H9 (cell line): ENCODE measurements around the gene CP. TPM values are rescaled to one million over a fixed set of nuclear protein-coding genes. Genes with fewer than 3 reads are reported as not detected.

Experiments used
- DNase-seq: peaks from one replicate; pipeline ENCODE4 v3.0.0-alpha.2; 2017
- H2AFZ ChIP-seq: one replicate; pipeline ENCODE4 v1.6.1; 2013; ENCODE audit warnings: mild to moderate bottlenecking, low read length, control low read depth, moderate library complexity
- H2AK5ac ChIP-seq: 2 replicates; pipeline ENCODE4 v1.6.1; 2013; ENCODE audit warnings: low read length, control low read depth, mixed read lengths; ENCODE audit not compliant: insufficient read length
- H2BK120ac ChIP-seq: one replicate; pipeline ENCODE4 v1.6.1; 2013; ENCODE audit warnings: low read depth, mild to moderate bottlenecking, low read length, control low read depth, inconsistent platforms; ENCODE audit not compliant: poor library complexity, severe bottlenecking
- H2BK12ac ChIP-seq: 2 replicates; pipeline ENCODE4 v1.6.1; 2013; ENCODE audit warnings: low read length, control low read depth, mixed read lengths, low read depth; ENCODE audit not compliant: insufficient read length
- H2BK15ac ChIP-seq: 2 replicates; pipeline ENCODE4 v1.6.1; 2013; ENCODE audit warnings: low read depth, low read length, control low read depth
- H2BK20ac ChIP-seq: one replicate; pipeline ENCODE4 v1.6.1; 2013; ENCODE audit warnings: low read depth, mild to moderate bottlenecking, low read length, control low read depth, inconsistent platforms; ENCODE audit not compliant: poor library complexity, severe bottlenecking
- H2BK5ac ChIP-seq: 2 replicates; pipeline ENCODE4 v1.6.1; 2013; ENCODE audit warnings: low read length, control low read depth, mixed read lengths; ENCODE audit not compliant: insufficient read length
- H3K14ac ChIP-seq: 2 replicates; pipeline ENCODE4 v1.6.1; 2013; ENCODE audit warnings: low read length, control low read depth; ENCODE audit not compliant: insufficient read depth
- H3K18ac ChIP-seq: 2 replicates; pipeline ENCODE4 v1.6.1; 2013; ENCODE audit warnings: low read depth, mild to moderate bottlenecking, mixed read lengths, low read length, control low read depth; ENCODE audit not compliant: insufficient read length
- H3K23ac ChIP-seq: 2 replicates; pipeline ENCODE4 v1.6.1; 2013; ENCODE audit warnings: low read length, control low read depth, mixed read lengths, low read depth; ENCODE audit not compliant: insufficient read length
- H3K23me2 ChIP-seq: 2 replicates; pipeline ENCODE4 v1.6.1; 2013; ENCODE audit warnings: low read depth, mild to moderate bottlenecking, mixed read lengths, low read length, control low read depth; ENCODE audit not compliant: insufficient read length, poor library complexity, severe bottlenecking
- H3K27ac ChIP-seq: 2 replicates; pipeline ENCODE4 v1.5.1; 2013; ENCODE audit warnings: low read length, control low read depth, mixed read lengths, low read depth; ENCODE audit not compliant: insufficient read length
- H3K27me3 ChIP-seq: 2 replicates; pipeline ENCODE4 v1.6.1; 2013; ENCODE audit warnings: low read length, control low read depth, inconsistent platforms; ENCODE audit not compliant: insufficient read depth
- H3K4ac ChIP-seq: 2 replicates; pipeline ENCODE4 v1.6.1; 2013; ENCODE audit warnings: low read depth, mild to moderate bottlenecking, control low read depth, inconsistent platforms, low read length, moderate library complexity
- H3K4me1 ChIP-seq: 2 replicates; pipeline ENCODE4 v1.6.1; 2013; ENCODE audit warnings: low read length, control low read depth, inconsistent platforms; ENCODE audit not compliant: insufficient read depth
- H3K4me2 ChIP-seq: 2 replicates; pipeline ENCODE4 v1.6.1; 2013; ENCODE audit warnings: low read length, control low read depth, mixed read lengths; ENCODE audit not compliant: insufficient read length, insufficient read depth
- H3K56ac ChIP-seq: 2 replicates; pipeline ENCODE4 v1.6.1; 2013; ENCODE audit warnings: low read depth, mild to moderate bottlenecking, mixed read lengths, low read length, control low read depth; ENCODE audit not compliant: insufficient read length
- H3K79me1 ChIP-seq: 2 replicates; pipeline ENCODE4 v1.6.1; 2013; ENCODE audit warnings: low read depth, mild to moderate bottlenecking, moderate library complexity, low read length, control low read depth, inconsistent platforms; ENCODE audit not compliant: insufficient read depth, poor library complexity, severe bottlenecking
- H3K79me2 ChIP-seq: 2 replicates; pipeline ENCODE4 v1.6.1; 2013; ENCODE audit warnings: low read length, control low read depth, inconsistent platforms; ENCODE audit not compliant: insufficient read depth
- H3K9ac ChIP-seq: 2 replicates; pipeline ENCODE4 v1.6.1; 2013; ENCODE audit warnings: low read length, control low read depth, mixed read lengths; ENCODE audit not compliant: insufficient read length; ENCODE audit errors: extremely low read depth
- H3K9me3 ChIP-seq: one replicate; pipeline ENCODE4 v1.6.1; 2013; ENCODE audit warnings: low read depth, low read length, inconsistent platforms; ENCODE audit not compliant: control insufficient read depth
- H3T11ph ChIP-seq: one replicate; pipeline ENCODE4 v1.6.1; 2013; ENCODE audit warnings: mild to moderate bottlenecking, low read length, control low read depth, inconsistent platforms
- H4K20me1 ChIP-seq: one replicate; pipeline ENCODE4 v1.6.1; 2013; ENCODE audit not compliant: control insufficient read depth, insufficient read length, insufficient read depth
- H4K5ac ChIP-seq: 2 replicates; pipeline ENCODE4 v1.6.1; 2013; ENCODE audit warnings: low read depth, mild to moderate bottlenecking, mixed read lengths, low read length, control low read depth; ENCODE audit not compliant: insufficient read length
- H4K8ac ChIP-seq: replicated peaks from 2 replicates; pipeline ENCODE4 v1.6.1; 2013; ENCODE audit warnings: low read length, control low read depth, mixed read lengths, low read depth; ENCODE audit not compliant: insufficient read length
- H4K91ac ChIP-seq: 2 replicates; pipeline ENCODE4 v1.6.1; 2013; ENCODE audit warnings: low read depth, mild to moderate bottlenecking, moderate library complexity, mixed read lengths, low read length, control low read depth; ENCODE audit not compliant: insufficient read length
- H3K27ac Mint-ChIP-seq, 3 experiments: 2 replicates in 2 of 3; 3 replicates in 1 of 3; pipeline ENCODE4 v1.8.0; 2020 to 2021; ENCODE audit warnings: mixed read lengths in 3 of 3, mild to moderate bottlenecking in 1 of 3, moderate library complexity in 1 of 3
- H3K27me3 Mint-ChIP-seq: 2 replicates; pipeline ENCODE4 v1.8.0; 2021; ENCODE audit warnings: low read depth, mild to moderate bottlenecking, moderate library complexity, mixed read lengths
- H3K36me3 Mint-ChIP-seq, 3 experiments: 2 replicates in 2 of 3; 3 replicates in 1 of 3; pipeline ENCODE4 v1.8.0; 2020 to 2021; ENCODE audit warnings: low read depth in 3 of 3, mixed read lengths in 3 of 3; ENCODE audit not compliant: insufficient read depth in 1 of 3
- H3K4me1 Mint-ChIP-seq, 2 experiments: 2 replicates each; pipeline ENCODE4 v1.8.0; 2020; ENCODE audit warnings: mixed read lengths in 2 of 2
- H3K4me3 Mint-ChIP-seq, 2 experiments: 2 replicates in 1 of 2; 3 replicates in 1 of 2; pipeline ENCODE4 v1.8.0; 2020 to 2021; ENCODE audit warnings: mild to moderate bottlenecking in 2 of 2, mixed read lengths in 2 of 2, moderate library complexity in 1 of 2
- H3K9me3 Mint-ChIP-seq, 2 experiments: 2 replicates in 1 of 2; 3 replicates in 1 of 2; pipeline ENCODE4 v1.8.0; 2020; ENCODE audit warnings: mild to moderate bottlenecking in 2 of 2, mixed read lengths in 2 of 2, moderate library complexity in 1 of 2
- WGBS: extraction: QIAGEN DNeasy Blood & Tissue Kit; methylation state at CpG from one replicate; pipeline ENCODE4 v1.1.7; 2013; ENCODE audit warnings: missing lambda C conversion rate, low lambda C conversion rate, mixed read lengths; ENCODE audit not compliant: insufficient read length; ENCODE audit errors: extremely low coverage; 5-methylcytosine and 5-hydroxymethylcytosine counted together
- total RNA-seq: library from RNA; stranded (reverse); gene quantifications from 2 replicates; pipeline ENCODE4 v1.2.1, GENCODE V29; 2021
- TF ChIP-seq, protein P1 (sequence below): fragments of 200-600 bp; sonication (generic); conservative IDR thresholded peaks from 3 replicates; pipeline ENCODE4 v1.8.0; 2021; ENCODE audit warnings: antibody characterized with exemption, mild to moderate bottlenecking

The CP gene
- total RNA-seq, 1 experiment from 2014 or later, result 1.1 TPM

DNA sequence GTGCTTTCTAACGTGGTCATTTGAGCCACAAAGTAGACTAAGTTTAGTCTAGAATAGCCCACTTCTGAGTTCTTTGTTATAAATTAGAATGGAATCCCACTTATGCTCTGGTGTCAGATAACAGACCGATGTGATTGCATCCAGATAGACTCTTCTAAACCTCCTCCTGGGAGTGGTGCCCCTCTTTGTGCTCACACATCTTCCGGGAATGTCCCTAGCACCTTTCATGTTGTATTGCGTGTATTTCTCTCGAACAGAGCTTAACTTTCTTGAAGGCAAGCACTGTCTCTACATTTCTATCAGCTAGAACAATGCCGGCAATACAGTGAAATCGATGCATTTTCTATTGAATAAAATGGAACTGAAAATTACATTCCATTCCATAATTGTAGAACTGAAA is 23.0 kb downstream of the CP start:
- peak overlapping the region; percentile 88 for H2BK5ac ChIP-seq
- peak overlapping the region; percentile 93 for H3K4me2 ChIP-seq
- Mint-ChIP-seq H3K36me3 (no peaks in the 10 kb centered on the region; a peak in 2 of 7 replicates), H3K4me3 (peak overlapping the region; percentile 38 to 73; a peak in 4 of 5 replicates), H3K27ac (peak overlapping the region; percentile 94 to 100 (median 99)), H3K4me1 (peaks cover 58 to 62% of the 10 kb centered on the region in 2 experiments), H3K27me3 (no peaks in the 10 kb centered on the region), H3K9me3 (no peaks in the 10 kb centered on the region; a peak in 1 of 5 replicates)
- H3K79me1 ChIP-seq, result no peaks in the 10 kb centered on the region
- peak overlapping the region; percentile 83 for H3K18ac ChIP-seq
- peak overlapping the region; percentile 68 for H3K9ac ChIP-seq
- H2BK120ac ChIP-seq, result no peak overlapping the region
- no peak overlapping the region for H2AFZ ChIP-seq
- no peak overlapping the region for H2BK20ac ChIP-seq
- H3K27me3 ChIP-seq, result no peaks in the 10 kb centered on the region
- DNase-seq, result peak; percentile 82
- peaks cover 7% of the 10 kb centered on the region for H3K4me1 ChIP-seq
- no peaks in the 10 kb centered on the region for H3K79me2 ChIP-seq
- no peaks in the 10 kb centered on the region for H4K20me1 ChIP-seq
- no peak overlapping the region for H2BK15ac ChIP-seq
- no peak overlapping the region for H3T11ph ChIP-seq
- no peak overlapping the region for H4K5ac ChIP-seq
- WGBS, result no CpG with 5 or more reads among the region's 7 CpGs
- no peaks in the 10 kb centered on the region for H3K9me3 ChIP-seq
- H4K8ac ChIP-seq, result no peak overlapping the region
- H4K91ac ChIP-seq, result no peak overlapping the region
- TF ChIP-seq, protein P1, sequence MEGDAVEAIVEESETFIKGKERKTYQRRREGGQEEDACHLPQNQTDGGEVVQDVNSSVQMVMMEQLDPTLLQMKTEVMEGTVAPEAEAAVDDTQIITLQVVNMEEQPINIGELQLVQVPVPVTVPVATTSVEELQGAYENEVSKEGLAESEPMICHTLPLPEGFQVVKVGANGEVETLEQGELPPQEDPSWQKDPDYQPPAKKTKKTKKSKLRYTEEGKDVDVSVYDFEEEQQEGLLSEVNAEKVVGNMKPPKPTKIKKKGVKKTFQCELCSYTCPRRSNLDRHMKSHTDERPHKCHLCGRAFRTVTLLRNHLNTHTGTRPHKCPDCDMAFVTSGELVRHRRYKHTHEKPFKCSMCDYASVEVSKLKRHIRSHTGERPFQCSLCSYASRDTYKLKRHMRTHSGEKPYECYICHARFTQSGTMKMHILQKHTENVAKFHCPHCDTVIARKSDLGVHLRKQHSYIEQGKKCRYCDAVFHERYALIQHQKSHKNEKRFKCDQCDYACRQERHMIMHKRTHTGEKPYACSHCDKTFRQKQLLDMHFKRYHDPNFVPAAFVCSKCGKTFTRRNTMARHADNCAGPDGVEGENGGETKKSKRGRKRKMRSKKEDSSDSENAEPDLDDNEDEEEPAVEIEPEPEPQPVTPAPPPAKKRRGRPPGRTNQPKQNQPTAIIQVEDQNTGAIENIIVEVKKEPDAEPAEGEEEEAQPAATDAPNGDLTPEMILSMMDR, result no peak
- no peak overlapping the region for H3K14ac ChIP-seq
- peaks cover 3% of the 10 kb centered on the region for H3K23me2 ChIP-seq
- H3K23ac ChIP-seq, result no peak overlapping the region
- no peak overlapping the region for H3K56ac ChIP-seq
- H3K27ac ChIP-seq, result peak overlapping the region; percentile 100
- H3K4ac ChIP-seq, result no peak overlapping the region; the same call in 1 of the 2 replicates
- peak overlapping the region; percentile 93 for H2AK5ac ChIP-seq
- peak overlapping the region; percentile 87 for H2BK12ac ChIP-seq
